Suprapubic skin (tissue), 4 donors: Measurements from ENCODE around the gene PHRF1.

Experiments used
- CTCF ChIP-seq, 2 donors: fragments of 200-600 bp in 1 of 2; fragments of 450-650 bp in 1 of 2; sonication (generic) in 1 of 2; IDR thresholded peaks; one replicate each; pipeline ENCODE4 v1.5.1; 2016 to 2019; ENCODE audit warnings: antibody characterized with exemption in 2 of 2, mild to moderate bottlenecking in 1 of 2, moderate library complexity in 1 of 2
- EP300 ChIP-seq: sonication (generic); formaldehyde crosslinking; IDR thresholded peaks from one replicate; pipeline ENCODE4 v1.6.1; 2017; ENCODE audit warnings: antibody characterized with exemption
- POLR2A ChIP-seq, 2 donors: fragments of 450-650 bp; IDR thresholded peaks; one replicate each; pipeline ENCODE4 v1.6.1; 2017; ENCODE audit warnings: antibody characterized with exemption in 2 of 2, mild to moderate bottlenecking in 2 of 2, moderate library complexity in 2 of 2
- POLR2AphosphoS5 ChIP-seq, 3 donors: sonication (generic); formaldehyde crosslinking; IDR thresholded peaks; one replicate each; pipeline ENCODE4 v1.6.1; 2017; ENCODE audit warnings: antibody characterized with exemption in 3 of 3

GRCh38 chr11:574632-575312 lies 1.5 kb upstream of the PHRF1 start:
- TF ChIP-seq CTCF (IDR thresholded peaks at IDR 0.05) (no peak), EP300 (no peak), POLR2AphosphoS5 (IDR thresholded peaks at IDR 0.05) (no peak), POLR2A (IDR thresholded peaks at IDR 0.05) (no peak)
